HG03064 (cell line): Measurements from ENCODE around the gene PCARE.
"Not testable (repeated sequence)": the region's sequence is repeated elsewhere in the genome, so short reads cannot be mapped to it uniquely, and the experiment has no call there.

Experiments used
- ATAC-seq: cut with Tn5 transposase; IDR thresholded peaks from one replicate; pipeline ENCODE4 v1.9.1; 2021; ENCODE audit warnings: low read depth; ENCODE audit not compliant: unreplicated experiment

Gene PCARE

DNA sequence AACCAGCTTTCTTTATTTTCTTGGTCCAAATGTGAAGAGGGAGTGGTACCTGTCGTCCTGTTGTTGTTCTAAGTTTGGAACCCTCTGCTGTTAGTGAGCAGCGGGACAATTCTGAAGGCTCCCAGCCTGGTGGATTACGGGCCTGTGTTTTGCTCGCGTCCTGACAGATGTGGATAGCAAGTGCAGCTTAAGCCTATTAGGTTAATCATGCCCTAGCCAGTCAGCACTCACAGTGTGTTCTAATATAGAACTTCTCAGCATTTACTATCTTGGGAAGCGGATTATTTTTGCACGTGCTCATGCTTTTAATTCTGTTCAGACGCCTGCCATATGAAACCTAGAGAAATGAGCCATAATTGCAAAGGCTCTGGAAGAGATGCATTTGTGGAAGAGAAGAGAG, at the start of gene PCARE:
Gene PCARE, minus strand, starts transcription at position 113 of the 400 bp plus-strand sequence. CDS start 262 bp downstream, outside the sequence.
- no peak for ATAC-seq

DNA sequence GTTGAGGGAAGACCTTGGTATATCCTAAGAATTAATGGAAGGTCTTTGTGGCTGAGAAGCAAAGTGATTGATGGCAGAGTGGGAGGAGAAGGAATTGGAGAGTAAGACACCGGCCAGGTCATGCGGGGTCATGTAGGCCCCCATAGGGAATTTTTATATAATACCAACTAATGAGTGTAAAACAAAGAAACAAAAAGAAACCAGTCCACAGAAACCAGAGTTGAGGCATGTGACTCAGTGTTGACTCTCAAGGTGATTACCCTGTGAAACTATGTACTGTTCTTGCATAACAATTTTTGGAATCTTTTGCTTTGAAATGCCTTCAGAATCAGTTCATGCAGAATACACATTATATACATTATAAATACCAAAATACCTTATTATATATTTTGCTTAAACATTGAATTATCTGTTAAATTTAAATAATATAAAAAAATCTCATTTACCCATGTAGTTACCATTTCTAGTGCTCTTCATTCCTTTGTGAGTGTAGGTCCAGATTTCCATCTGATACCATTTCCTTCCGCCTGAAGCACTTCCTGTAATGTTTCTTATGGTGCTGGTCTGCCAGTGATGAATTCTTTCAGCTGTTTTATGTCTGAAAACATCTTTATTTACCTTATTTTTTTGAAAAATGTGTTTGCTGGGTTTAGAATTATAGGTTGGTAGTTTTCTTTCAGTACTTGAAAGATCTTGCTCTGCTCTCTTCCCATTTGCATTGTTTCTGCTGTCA, 49.5 kb upstream of the PCARE start:
- ATAC-seq, result no peak

GRCh38 chr2:29120846-29121245, 46.5 kb upstream of the PCARE start:
- no peak for ATAC-seq

DNA sequence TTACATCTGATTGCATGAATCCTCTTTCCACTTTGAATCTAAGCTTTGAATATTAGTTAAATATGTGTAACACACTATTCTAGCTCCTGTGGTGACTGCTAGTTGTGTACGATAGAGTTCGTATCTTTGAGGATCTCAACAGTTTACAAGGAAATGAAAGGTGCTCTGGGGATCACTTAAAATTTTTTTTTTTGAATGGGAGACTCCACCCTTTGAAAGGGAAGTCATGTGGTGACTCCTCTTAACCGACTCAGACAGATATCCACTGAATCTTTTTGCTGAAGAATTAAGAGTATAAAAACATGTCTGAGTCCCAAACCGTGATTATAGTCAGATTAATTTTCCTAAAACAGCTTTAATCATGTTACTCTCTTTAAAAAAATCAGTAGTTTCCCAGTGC, 44.9 kb upstream of the PCARE start:
- ATAC-seq, result no peak

DNA sequence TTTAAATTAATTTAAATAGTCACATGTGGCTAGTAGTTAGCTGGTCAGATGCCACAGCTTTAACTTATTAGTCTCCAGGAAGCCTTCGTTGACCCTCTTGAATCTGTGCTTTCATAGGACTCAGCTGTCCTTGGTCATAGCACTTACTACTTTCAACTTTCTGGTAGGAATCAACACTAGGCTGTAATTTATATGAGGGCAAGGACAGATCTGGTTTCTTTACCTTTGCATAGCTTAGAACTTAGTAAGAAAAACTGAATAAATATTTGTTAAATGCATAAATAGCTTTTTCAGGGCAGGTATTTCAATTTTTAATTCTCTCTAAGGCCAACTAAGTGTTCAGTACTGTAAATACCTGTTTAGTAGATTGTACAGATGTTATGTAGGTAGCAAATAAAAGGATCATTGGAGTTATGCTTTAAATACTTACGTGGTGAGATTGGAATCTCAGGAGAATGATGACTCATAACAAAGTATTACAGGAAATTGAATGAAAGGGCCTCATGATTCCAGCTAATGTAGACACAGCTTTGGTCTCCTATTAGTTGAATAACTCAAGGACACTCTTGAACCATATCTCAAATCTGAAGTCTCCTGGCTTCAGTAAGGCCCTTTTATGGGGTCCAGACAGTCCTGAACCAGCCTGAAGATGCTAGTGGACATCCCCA, 43.4 kb upstream of the PCARE start:
- no peak for ATAC-seq

- peak; percentile 29 for ATAC-seq
Observed at GRCh38 chr2:29115797-29116781, 41.8 kb upstream of the PCARE start.

GRCh38 chr2:29114946-29115609, 40.8 kb upstream of the PCARE start, which contains the start of gene CLIP4:
Gene CLIP4, plus strand, starts transcription at chr2:29115415. Its CDS starts 5,974 bp downstream, at chr2:29121389.
- peak; percentile 30 for ATAC-seq

DNA sequence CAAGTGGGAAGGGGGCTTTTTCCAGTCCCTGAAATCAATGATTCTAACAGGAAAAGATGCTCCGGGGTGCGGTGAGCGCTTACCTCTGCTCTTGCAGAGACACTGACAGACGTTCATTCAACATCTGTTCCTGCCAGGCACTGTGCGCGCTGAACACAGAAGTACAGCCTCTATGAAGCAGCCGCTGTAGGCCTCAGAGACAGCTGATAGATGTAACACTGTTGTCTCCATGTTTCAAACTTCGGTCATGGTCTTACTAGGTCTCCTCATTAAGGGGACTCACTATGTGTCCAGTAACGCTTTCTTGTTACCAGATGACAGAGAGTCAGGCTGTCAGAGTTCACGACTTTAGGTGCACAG, 40.2 kb upstream of the PCARE start:
- ATAC-seq, result no peak

GRCh38 chr2:29113891-29114321, 39.6 kb upstream of the PCARE start:
- no peak for ATAC-seq

GRCh38 chr2:29113027-29113686, 38.8 kb upstream of the PCARE start:
- no peak for ATAC-seq

DNA sequence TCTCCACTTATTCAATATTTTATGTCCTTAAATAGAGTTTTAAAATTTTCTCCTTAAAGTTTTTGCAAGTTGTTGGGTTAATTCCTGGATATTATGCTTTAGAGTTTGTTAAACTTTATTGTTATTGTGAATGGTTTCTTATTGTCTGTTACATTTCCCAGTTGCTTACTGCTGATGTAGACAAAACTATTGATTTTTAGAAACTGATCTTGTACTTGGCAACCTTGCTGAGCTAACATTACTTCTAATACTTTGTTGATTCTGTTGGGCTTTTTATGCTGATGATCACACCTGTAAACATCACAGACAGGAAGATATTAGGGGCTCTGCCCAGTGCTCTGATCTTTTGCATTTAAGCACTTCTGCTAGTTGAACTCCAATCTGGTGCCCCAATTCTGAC, 38.1 kb upstream of the PCARE start:
- no peak for ATAC-seq

- peak; percentile 36 for ATAC-seq
Observed at GRCh38 chr2:29110916-29111535, 36.7 kb upstream of the PCARE start.

DNA sequence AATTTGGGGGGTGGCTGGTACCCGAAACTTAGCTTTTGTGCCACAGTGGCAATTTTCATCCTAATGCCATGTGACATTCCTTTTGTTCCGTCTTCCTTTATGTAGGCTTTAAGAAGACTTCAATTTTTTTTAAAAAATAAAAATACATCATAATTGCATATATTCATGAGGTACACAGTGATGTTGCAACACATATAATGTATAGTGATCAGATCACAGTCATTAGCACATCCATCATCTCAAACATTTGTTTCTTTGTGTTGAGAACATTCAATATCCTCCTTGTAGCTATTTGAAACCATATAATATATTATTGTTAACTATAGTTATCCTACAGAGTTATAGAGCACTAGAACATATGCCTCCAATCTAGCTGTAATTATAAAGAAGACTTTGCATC, 34.9 kb upstream of the PCARE start:
- ATAC-seq, result no peak

- ATAC-seq, result no peak
Observed at GRCh38 chr2:29108225-29108624, 33.9 kb upstream of the PCARE start.

DNA sequence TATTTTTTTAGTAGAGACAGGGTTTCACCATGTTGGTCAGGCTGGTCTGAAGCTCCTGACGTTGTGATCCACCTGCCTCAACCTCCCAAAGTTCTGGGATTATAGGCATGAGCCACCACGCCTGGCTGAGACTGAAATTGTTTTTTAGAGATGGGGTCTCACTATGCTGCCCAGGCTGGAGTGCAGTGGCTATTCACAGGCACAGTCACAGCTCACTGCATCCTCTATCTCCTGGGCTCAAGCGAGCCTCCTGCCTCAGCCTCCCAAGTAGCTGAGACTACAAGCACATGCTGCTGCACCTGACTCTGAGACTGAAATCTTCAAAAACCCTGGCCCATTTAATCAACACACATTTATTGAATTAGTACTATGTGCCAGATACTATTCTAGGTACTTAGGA, 33.2 kb upstream of the PCARE start:
- ATAC-seq, result not testable (repeated sequence)

GRCh38 chr2:29106980-29107388, 32.7 kb upstream of the PCARE start:
- ATAC-seq, result no peak

DNA sequence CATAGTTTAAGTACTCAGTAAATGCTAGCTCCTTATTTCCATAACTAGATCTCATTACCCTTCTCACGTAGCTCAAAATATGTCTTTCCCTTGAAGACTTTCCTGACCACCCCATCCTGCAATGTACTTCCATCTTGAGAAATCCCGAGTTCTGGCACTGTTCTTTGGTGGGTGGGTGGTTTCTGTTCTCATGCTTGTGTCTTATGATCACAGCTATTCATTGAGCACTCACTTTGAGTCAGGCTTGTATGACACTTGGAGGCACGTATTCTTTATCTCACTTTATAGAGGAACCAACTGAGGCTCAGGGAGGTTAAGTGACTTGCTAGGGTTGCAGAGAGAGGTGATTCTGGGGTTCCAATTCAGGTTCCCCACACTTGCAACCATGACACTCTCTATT, 31.9 kb upstream of the PCARE start:
- ATAC-seq, result no peak

GRCh38 chr2:29105375-29105774, 31.1 kb upstream of the PCARE start:
- ATAC-seq, result no peak

GRCh38 chr2:29104688-29105087, 30.4 kb upstream of the PCARE start:
- ATAC-seq, result no peak
